Fibroblast of villous mesenchyme (primary cell): Measurements from ENCODE around the gene OXSR1. TPM values are rescaled to one million over a fixed set of nuclear protein-coding genes. Genes with fewer than 3 reads are reported as not detected.

Experiments
- DNase-seq: peaks from one replicate; pipeline ENCODE4 v3.0.0-alpha.2; 2010; ENCODE audit warnings: low read depth
- H3K4me3 ChIP-seq: 2 replicates; pipeline ENCODE4 v1.5.1; 2011; ENCODE audit warnings: low read depth, mild to moderate bottlenecking, low read length
- total RNA-seq: library from RNA; depleted of rRNA; stranded (reverse); fragments of >200 nt; gene quantifications from 2 replicates; pipeline ENCODE4 v1.2.3, GENCODE V29; 2012
- TF ChIP-seq, protein P1 (sequence below): IDR thresholded peaks from 2 replicates; pipeline ENCODE4 v1.5.1; 2012; ENCODE audit warnings: low read depth, mild to moderate bottlenecking, low read length; ENCODE audit not compliant: insufficient read depth

Gene OXSR1
- total RNA-seq, 1 donor, result 68.2 TPM

DNA sequence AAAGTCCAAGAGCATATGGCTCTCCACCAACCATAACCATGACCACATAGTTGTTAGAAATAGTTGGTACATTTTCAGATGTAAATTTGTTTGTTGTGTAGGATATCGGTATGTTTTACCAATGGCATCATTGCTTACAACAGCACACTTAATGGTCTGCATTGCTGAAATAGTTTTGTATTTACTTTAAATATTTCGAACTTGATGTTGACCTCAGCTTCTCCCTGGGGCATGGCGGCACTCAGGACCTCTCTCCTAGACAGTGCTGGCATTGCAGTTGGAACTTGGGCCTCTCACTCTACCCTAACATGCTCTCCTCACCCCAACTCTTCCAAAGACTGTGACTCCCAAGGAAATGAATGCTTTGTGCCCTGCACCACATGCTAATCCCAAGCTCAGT, 105.3 kb downstream of the OXSR1 start:
- DNase-seq, result no peak
- no peak overlapping the region for H3K4me3 ChIP-seq
- TF ChIP-seq, protein P1, sequence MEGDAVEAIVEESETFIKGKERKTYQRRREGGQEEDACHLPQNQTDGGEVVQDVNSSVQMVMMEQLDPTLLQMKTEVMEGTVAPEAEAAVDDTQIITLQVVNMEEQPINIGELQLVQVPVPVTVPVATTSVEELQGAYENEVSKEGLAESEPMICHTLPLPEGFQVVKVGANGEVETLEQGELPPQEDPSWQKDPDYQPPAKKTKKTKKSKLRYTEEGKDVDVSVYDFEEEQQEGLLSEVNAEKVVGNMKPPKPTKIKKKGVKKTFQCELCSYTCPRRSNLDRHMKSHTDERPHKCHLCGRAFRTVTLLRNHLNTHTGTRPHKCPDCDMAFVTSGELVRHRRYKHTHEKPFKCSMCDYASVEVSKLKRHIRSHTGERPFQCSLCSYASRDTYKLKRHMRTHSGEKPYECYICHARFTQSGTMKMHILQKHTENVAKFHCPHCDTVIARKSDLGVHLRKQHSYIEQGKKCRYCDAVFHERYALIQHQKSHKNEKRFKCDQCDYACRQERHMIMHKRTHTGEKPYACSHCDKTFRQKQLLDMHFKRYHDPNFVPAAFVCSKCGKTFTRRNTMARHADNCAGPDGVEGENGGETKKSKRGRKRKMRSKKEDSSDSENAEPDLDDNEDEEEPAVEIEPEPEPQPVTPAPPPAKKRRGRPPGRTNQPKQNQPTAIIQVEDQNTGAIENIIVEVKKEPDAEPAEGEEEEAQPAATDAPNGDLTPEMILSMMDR, result no peak

DNA sequence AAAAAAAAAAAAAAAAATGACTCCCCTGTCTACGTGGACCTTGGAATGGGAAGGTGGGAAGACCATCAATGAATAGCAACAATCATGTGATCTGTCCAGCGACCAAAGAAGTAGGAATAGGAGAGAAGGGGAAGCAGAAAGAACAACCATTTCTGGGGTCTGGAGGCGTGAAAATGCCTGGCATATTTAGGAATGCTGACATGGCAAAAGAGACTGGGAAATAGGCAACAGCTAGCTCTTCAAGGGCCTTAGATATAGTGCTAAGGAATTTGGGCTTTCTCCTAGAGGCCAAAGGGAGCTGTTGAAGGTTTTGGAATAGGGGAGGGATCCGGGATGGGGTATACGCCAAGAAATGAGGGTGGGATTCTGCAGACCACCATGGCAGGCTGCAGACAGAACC, 106.2 kb downstream of the OXSR1 start:
- TF ChIP-seq, protein P1, result no peak
- H3K4me3 ChIP-seq, result no peak overlapping the region
- DNase-seq, result no peak

DNA sequence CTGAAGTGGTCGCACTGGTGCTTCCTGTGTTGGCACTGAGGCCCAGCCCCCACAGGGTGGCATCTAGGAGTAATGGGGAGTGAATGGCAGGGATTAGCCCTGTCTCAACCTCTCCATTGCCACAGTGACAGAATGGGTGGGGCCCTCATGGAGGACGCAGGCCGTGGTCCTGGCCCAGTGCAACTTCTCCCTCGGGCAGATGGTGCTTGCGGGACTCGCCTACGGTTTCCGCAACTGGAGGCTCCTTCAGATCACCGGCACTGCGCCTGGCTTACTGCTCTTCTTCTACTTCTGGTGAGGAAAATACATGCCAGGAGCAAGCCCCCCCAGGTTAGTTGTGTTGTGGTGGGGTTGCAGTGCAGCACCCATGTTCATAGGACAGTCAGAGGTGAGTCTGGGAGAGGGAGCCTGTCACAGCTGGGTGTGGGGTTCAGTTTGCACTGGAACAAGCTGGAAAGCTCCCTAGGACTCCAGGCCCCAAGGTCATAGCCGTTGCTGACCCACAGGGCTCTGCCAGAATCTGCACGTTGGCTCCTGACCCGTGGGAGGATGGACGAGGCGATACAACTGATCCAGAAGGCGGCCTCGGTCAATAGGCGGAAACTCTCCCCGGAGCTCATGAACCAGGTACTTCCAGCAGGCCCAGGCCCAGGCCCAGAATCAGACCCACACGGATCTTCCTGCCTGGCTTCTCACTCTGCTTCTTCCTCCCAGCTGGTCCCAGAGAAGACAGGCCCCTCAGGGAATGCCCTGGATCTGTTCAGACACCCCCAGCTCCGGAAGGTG, 109.7 kb downstream of the OXSR1 start:
- no peak for DNase-seq
- TF ChIP-seq, protein P1, result no peak
- H3K4me3 ChIP-seq, result no peak overlapping the region

DNA sequence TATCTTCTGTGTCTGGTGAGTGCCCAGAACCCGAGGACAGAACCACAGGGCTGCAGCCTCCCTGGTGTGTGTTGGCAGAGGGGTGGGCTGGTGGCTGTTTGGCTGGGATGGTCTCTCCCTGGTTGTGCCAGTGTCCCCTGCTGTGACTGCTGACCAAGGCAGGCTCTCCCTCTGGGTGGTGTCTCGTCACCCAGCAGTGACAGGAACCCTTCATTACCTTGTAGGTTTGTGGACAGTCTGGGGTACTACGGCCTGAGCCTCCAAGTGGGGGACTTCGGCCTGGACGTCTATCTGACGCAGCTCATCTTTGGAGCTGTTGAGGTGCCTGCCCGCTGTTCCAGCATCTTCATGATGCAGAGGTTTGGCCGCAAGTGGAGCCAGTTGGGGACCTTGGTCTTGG, 110.3 kb downstream of the OXSR1 start:
- no peak overlapping the region for H3K4me3 ChIP-seq
- no peak for DNase-seq
- TF ChIP-seq, protein P1, result no peak

DNA sequence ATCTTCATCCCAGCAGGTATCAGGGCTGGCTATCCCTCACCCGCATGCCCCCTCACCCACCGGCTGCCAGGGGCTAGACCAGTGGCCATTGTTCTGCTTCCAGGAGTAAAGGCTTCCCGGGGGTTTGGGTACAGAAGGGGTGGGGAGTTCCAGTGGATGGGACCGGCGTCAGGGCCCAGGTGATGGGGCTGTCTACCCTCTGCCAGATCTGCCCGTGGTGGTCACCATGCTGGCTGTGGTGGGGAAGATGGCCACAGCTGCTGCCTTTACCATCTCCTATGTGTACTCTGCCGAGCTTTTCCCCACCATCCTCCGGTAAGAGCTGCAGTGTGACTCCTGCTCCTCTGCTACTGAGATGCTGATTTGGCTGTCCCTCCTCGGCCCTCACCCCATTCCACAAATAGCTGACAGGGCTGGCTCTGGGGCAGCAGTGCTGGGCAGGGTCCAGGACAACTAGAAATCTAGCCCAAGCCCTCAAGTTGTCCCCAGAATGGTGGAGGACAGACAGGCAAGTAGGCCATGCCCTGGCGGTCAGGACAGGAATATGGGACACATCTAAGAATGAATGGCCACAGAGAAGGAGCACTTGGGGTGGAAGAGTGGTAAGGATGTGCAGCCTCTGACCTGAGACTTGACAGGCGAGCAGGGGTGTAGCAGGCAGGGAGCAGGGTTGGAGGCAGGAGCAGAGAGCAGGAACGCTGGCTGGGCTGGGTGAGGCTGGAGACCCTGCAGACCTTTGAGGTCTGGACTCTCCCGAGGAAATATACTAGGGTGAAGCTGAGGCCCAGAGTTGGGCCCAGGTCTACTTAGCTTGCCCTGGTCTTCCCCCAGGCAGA, 111.0 kb downstream of the OXSR1 start:
- no peak for DNase-seq
- TF ChIP-seq, protein P1, result no peak
- no peak overlapping the region for H3K4me3 ChIP-seq

DNA sequence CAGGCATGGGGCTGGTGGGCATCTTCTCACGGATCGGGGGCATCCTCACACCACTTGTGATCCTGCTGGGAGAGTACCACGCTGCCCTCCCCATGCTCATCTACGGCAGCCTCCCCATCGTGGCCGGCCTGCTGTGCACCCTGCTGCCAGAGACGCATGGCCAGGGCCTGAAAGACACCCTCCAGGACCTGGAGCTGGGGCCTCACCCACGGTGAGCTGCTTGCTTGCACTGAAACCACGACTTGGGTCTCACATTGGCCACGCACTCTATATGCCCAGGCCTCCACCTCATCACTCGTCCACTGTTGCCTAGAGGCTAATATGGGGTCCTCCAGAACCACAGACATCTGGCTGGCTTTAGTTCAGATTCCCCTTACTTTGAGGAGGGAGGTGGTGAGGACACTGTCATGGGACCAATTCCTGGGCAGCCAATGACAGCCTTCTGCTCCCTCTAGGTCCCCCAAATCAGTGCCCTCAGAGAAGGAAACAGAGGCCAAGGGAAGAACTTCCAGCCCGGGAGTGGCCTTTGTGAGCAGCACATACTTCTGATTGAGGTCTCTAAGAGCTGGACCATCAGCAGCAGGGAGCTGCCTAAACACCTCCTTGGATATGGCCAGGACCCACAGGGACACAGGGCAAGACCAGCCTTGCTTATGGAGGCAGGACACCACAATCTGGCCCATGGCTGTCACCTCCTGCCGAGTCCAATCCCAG, 111.7 kb downstream of the OXSR1 start:
- DNase-seq, result no peak
- no peak overlapping the region for H3K4me3 ChIP-seq
- TF ChIP-seq, protein P1, result no peak
